Panc1 (cell line): ENCODE measurements around the gene BAIAP3. TPM values are rescaled to one million over a fixed set of nuclear protein-coding genes. Genes with fewer than 3 reads are reported as not detected.
"Not testable (repeated sequence)": the region's sequence is repeated elsewhere in the genome, so short reads cannot be mapped to it uniquely, and the experiment has no call there.

ENCODE experiments used
- ATAC-seq: fragments of 200-7000 bp; cut with Tn5 transposase; 2 replicates; pipeline ENCODE4 v1.9.1; 2020; ENCODE audit warnings: mild to moderate bottlenecking, moderate library complexity
- BruUV-seq: library from RNA; stranded (reverse); fragments of 400-500 nt; replicated peaks from 2 replicates; lab custom pipeline; 2021; lab: Mats Ljungman, UMichigan
- CTCF ChIA-PET: fragments of 300-600 bp; sonication (Branson Sonifier 250); formaldehyde crosslinking; loops from one replicate; lab custom pipeline; 2022; ENCODE audit warnings: antibody characterized with exemption; lab: Charles Lee
- POLR2A ChIA-PET: fragments of 300-600 bp; sonication (Branson Sonifier 250); formaldehyde crosslinking; loops from one replicate; lab custom pipeline; 2022; ENCODE audit warnings: antibody characterized with exemption; lab: Charles Lee
- DNase-seq: peaks from one replicate; pipeline ENCODE4 v3.0.0-alpha.2; 2010; ENCODE audit warnings: low read depth, low spot score
- H3K27ac ChIP-seq: 2 replicates; pipeline ENCODE4 v1.5.1; 2011; ENCODE audit warnings: mild to moderate bottlenecking, low read length, inconsistent platforms
- H3K27me3 ChIP-seq: fragments of 200-500 bp; sonication (Bioruptor generic); 2 replicates; pipeline ENCODE4 v1.6.0; 2014; ENCODE audit warnings: low read length, inconsistent platforms; ENCODE audit not compliant: control insufficient read depth, insufficient read depth
- H3K36me3 ChIP-seq: fragments of 200-500 bp; sonication (Bioruptor generic); 2 replicates; pipeline ENCODE4 v1.5.1; 2014; ENCODE audit warnings: inconsistent platforms, mild to moderate bottlenecking, low read length, moderate library complexity; ENCODE audit not compliant: control insufficient read depth, insufficient read depth
- H3K4me1 ChIP-seq: 2 replicates; pipeline ENCODE4 v1.5.1; 2011; ENCODE audit warnings: inconsistent platforms, mild to moderate bottlenecking, low read length, moderate library complexity; ENCODE audit not compliant: control insufficient read depth, insufficient read depth
- H3K4me3 ChIP-seq, 2 experiments: 2 replicates each; pipeline ENCODE4 v1.5.1; 2011 to 2012; ENCODE audit warnings: low read depth in 2 of 2, low read length in 2 of 2, mild to moderate bottlenecking in 2 of 2, inconsistent platforms in 1 of 2, moderate library complexity in 1 of 2
- H3K9me3 ChIP-seq: fragments of 200-500 bp; sonication (Bioruptor generic); 2 replicates; pipeline ENCODE4 v1.5.1; 2014; ENCODE audit warnings: low read depth, mild to moderate bottlenecking, inconsistent platforms, low read length, moderate library complexity; ENCODE audit not compliant: control insufficient read depth, insufficient read depth
- POLR2AphosphoS5 ChIP-seq: IDR thresholded peaks from 2 replicates; pipeline ENCODE4 v1.6.1; 2012; ENCODE audit warnings: mild to moderate bottlenecking, low read depth, low read length, moderate library complexity
- SIN3A ChIP-seq: IDR thresholded peaks from 2 replicates; pipeline ENCODE4 v1.6.1; 2012; ENCODE audit warnings: low read depth, mild to moderate bottlenecking, low read length, moderate library complexity, borderline replicate concordance; ENCODE audit not compliant: insufficient read depth
- TCF7L2 ChIP-seq: IDR thresholded peaks from 2 replicates; pipeline ENCODE4 v1.6.1; 2011; ENCODE audit warnings: mild to moderate bottlenecking, low read depth, low read length, inconsistent platforms
- in situ Hi-C: cut with HindIII; loops from 2 replicates; pipeline ENCODE4 v1.10.0; 2016; ENCODE audit warnings: low sequenced_read_pairs, low pct_unique_long_range_greater_than_20kb
- intact Hi-C: fragments of 100-400 bp; cut with micrococcal nuclease; formaldehyde crosslinking; loops from one replicate; pipeline ENCODE4 v1.10.0; 2022; ENCODE audit not compliant: unreplicated experiment
- total RNA-seq: library from RNA; stranded (reverse); gene quantifications from one replicate; pipeline ENCODE4 v1.2.1, GENCODE V29; 2021; ENCODE audit not compliant: unreplicated experiment
- TF ChIP-seq, protein P1 (sequence below), 2 experiments: IDR thresholded peaks; 2 replicates each; pipeline ENCODE4 v1.6.1; 2011 to 2012; ENCODE audit warnings: low read depth in 2 of 2, control low read depth in 1 of 2, low read length in 1 of 2, mild to moderate bottlenecking in 1 of 2, moderate library complexity in 1 of 2; ENCODE audit not compliant: insufficient read depth in 1 of 2
- TF ChIP-seq, protein P2 (sequence below): fragments of 450-650 bp; IDR thresholded peaks from 2 replicates; pipeline ENCODE4 v1.5.1; 2017; ENCODE audit warnings: mild to moderate bottlenecking

Gene BAIAP3
- total RNA-seq, 1 experiment from 2014 or later: 9.4 TPM

DNA sequence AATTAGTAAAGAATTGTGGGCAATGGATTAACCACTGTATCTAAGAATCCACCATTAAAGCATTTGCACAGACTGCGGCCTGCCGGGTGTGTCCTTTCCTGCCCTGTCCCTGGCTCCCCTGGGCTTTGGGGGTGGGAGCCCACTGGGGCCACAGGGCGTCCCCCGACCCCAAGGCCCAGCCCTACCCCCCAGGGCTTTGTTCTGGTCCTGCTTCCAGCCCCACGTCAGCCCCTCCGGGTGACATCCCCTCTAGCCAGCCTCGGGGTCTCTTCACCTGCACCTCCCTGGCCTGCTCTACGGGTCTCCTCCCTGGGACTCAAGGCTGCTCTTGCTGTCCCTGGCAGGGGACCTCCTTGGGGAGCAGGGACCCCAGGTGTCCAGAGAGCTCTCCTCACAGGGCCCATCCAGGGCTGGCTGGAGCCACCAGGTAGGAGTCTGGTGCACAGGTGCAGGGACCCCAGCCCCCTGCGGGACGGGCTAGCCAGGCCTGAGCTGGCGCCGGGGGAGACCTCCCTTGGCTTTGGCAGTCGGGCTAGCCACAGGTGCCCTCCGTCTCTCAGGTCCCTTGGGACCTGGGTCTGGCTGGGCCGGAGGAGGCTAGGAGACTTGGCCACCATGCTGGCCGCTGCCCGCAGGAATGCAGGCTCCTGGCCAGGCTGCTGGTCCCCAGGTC lies 6.4 kb upstream of the BAIAP3 start:
- POLR2A ChIA-PET: interaction anchor here (0.6 kb wide), 1 partner anchor 386 kb away, joined by 7 read pairs; no protein-coding TSS in a partner anchor
- Histone ChIP-seq H3K27me3 (no peaks in the 10 kb centered on the region), H3K9me3 (no peaks in the 10 kb centered on the region), H3K36me3 (no peaks in the 10 kb centered on the region), H3K27ac (no peak overlapping the region), H3K4me1 (peaks cover 9% of the 10 kb centered on the region), H3K4me3 (no peak overlapping the region)
- DNase-seq (no peak), ATAC-seq (no peak)
- TF ChIP-seq, protein P1, sequence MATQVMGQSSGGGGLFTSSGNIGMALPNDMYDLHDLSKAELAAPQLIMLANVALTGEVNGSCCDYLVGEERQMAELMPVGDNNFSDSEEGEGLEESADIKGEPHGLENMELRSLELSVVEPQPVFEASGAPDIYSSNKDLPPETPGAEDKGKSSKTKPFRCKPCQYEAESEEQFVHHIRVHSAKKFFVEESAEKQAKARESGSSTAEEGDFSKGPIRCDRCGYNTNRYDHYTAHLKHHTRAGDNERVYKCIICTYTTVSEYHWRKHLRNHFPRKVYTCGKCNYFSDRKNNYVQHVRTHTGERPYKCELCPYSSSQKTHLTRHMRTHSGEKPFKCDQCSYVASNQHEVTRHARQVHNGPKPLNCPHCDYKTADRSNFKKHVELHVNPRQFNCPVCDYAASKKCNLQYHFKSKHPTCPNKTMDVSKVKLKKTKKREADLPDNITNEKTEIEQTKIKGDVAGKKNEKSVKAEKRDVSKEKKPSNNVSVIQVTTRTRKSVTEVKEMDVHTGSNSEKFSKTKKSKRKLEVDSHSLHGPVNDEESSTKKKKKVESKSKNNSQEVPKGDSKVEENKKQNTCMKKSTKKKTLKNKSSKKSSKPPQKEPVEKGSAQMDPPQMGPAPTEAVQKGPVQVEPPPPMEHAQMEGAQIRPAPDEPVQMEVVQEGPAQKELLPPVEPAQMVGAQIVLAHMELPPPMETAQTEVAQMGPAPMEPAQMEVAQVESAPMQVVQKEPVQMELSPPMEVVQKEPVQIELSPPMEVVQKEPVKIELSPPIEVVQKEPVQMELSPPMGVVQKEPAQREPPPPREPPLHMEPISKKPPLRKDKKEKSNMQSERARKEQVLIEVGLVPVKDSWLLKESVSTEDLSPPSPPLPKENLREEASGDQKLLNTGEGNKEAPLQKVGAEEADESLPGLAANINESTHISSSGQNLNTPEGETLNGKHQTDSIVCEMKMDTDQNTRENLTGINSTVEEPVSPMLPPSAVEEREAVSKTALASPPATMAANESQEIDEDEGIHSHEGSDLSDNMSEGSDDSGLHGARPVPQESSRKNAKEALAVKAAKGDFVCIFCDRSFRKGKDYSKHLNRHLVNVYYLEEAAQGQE (IDR thresholded peaks at IDR 0.05; ENCODE audit: insufficient read depth in 1 of 2, low read depth in 2 of 2, low read length in 1 of 2): no peak
- TF ChIP-seq, protein P2, sequence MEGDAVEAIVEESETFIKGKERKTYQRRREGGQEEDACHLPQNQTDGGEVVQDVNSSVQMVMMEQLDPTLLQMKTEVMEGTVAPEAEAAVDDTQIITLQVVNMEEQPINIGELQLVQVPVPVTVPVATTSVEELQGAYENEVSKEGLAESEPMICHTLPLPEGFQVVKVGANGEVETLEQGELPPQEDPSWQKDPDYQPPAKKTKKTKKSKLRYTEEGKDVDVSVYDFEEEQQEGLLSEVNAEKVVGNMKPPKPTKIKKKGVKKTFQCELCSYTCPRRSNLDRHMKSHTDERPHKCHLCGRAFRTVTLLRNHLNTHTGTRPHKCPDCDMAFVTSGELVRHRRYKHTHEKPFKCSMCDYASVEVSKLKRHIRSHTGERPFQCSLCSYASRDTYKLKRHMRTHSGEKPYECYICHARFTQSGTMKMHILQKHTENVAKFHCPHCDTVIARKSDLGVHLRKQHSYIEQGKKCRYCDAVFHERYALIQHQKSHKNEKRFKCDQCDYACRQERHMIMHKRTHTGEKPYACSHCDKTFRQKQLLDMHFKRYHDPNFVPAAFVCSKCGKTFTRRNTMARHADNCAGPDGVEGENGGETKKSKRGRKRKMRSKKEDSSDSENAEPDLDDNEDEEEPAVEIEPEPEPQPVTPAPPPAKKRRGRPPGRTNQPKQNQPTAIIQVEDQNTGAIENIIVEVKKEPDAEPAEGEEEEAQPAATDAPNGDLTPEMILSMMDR: no peak
- TF ChIP-seq SIN3A: no peak
- CTCF ChIA-PET: no interaction called here
- BruUV-seq: no TSS peak
- intact Hi-C loops: no loop called here
- in situ Hi-C loops: no loop called here

DNA sequence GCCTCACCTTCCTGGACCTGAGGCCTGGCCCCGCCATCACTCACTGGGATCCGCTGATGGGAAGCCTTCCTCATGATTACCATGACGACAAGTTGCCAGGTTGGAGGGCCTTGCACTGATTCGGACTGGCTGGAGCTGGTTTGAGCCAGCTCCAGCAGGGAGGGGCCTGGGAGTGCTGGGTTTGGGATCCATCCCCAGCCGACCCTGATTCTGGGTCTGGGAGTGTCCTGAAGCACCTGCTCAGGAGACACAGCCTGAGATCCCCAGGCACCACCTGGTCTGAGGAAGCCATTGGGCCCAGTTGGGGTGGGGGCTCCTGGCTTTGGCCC lies 5.9 kb upstream of the BAIAP3 start:
- H3K27ac ChIP-seq: no peak overlapping the region
- no TSS peak for BruUV-seq
- ATAC-seq (no peak), DNase-seq (no peak)
- in situ Hi-C loops: no loop called here
- H3K9me3 ChIP-seq: no peaks in the 10 kb centered on the region
- CTCF ChIA-PET: no interaction called here
- H3K36me3 ChIP-seq: no peaks in the 10 kb centered on the region
- H3K4me3 ChIP-seq: no peak overlapping the region
- intact Hi-C loops: no loop called here
- TF ChIP-seq, protein P1 (IDR thresholded peaks at IDR 0.05; ENCODE audit: insufficient read depth in 1 of 2, low read depth in 2 of 2, low read length in 1 of 2): no peak
- TF ChIP-seq TCF7L2 (no peak), SIN3A (no peak), POLR2AphosphoS5 (no peak)
- TF ChIP-seq, protein P2: no peak
- POLR2A ChIA-PET: no interaction called here
- H3K27me3 ChIP-seq: no peaks in the 10 kb centered on the region
- peaks cover 13% of the 10 kb centered on the region for H3K4me1 ChIP-seq

DNA sequence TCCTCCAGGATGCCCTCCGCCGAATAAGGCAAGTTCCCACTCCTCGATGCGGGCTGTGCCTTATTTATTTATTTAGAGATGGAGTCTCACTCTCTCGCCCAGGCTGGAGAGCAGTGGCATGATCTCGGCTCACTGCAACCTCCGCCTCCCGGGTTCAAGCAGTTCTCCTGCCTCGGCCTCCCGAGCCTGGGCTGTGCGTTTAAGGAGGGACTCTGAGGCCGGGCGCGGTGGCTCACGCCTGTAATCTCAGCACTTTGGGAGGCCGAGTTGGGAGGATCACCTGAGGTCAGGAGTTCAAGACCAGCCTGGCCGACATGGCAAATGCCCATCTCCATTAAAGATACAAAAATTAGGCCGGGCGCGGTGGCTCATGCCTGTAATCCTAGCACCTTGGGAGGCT lies 5.3 kb upstream of the BAIAP3 start:
- CTCF ChIA-PET, ATAC-seq, BruUV-seq, H3K4me3 ChIP-seq, intact Hi-C loops, H3K36me3 ChIP-seq, H3K9me3 ChIP-seq, H3K27ac ChIP-seq, POLR2A ChIA-PET, in situ Hi-C loops, H3K27me3 ChIP-seq, DNase-seq: not testable (repeated sequence)
- H3K4me1 ChIP-seq: peaks cover 17% of the 10 kb centered on the region

DNA sequence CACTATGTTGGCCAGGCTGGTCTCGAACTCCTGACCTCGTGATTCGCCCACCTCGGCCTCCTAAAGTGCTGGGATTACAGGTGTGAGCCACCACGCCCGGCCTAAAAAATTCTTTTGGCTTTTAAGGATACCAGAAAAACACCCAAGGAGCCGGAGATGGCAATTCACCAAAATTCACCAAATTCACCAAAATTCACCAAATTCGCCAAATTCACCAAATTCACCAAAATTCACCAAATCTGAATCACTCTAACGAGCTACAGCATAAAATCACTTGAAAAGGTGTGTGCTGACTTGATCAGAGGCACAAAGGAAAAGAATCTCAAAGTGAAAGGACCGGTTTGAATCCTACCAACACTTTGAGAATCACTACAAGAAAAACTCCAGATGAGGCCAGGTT lies 4.5 kb upstream of the BAIAP3 start:
- H3K4me3 ChIP-seq, H3K27me3 ChIP-seq, ATAC-seq, BruUV-seq, POLR2A ChIA-PET, CTCF ChIA-PET, DNase-seq, H3K27ac ChIP-seq, H3K9me3 ChIP-seq, H3K36me3 ChIP-seq, in situ Hi-C loops, intact Hi-C loops: not testable (repeated sequence)
- H3K4me1 ChIP-seq: peaks cover 17% of the 10 kb centered on the region
